Stimulated activated CD8-positive, alpha-beta memory T cell treated with anti-CD3 and anti-CD28 coated beads, Interleukin-7, amount 100 ng/mL, for 4 hours (primary cell): ENCODE data around the gene HDGFL1.

Source experiments
- DNase-seq, 2 donors: peaks; one replicate each; pipeline ENCODE4 v3.0.0-alpha.2; 2020; ENCODE audit warnings: low read depth in 2 of 2

The HDGFL1 gene

GRCh38 chr6:22590423-22590822 is 21.1 kb downstream of the HDGFL1 start:
- DNase-seq, result no peak

- DNase-seq, result no peak
Observed at GRCh38 chr6:22593895-22594294, 24.5 kb downstream of the HDGFL1 start.

GRCh38 chr6:22596011-22596410 is 26.6 kb downstream of the HDGFL1 start:
- DNase-seq, result no peak

- no peak for DNase-seq
Observed at GRCh38 chr6:22598339-22598738, 29.0 kb downstream of the HDGFL1 start.

- no peak for DNase-seq
Observed at GRCh38 chr6:22600059-22600458, 30.7 kb downstream of the HDGFL1 start.

- DNase-seq, result no peak
Observed at GRCh38 chr6:22601984-22602383, 32.6 kb downstream of the HDGFL1 start.

GRCh38 chr6:22605736-22606135 is 36.4 kb downstream of the HDGFL1 start:
- no peak for DNase-seq

- no peak for DNase-seq
Observed at GRCh38 chr6:22610127-22610526, 40.8 kb downstream of the HDGFL1 start.

- DNase-seq, result no peak
Observed at GRCh38 chr6:22612236-22612635, 42.9 kb downstream of the HDGFL1 start.

GRCh38 chr6:22613051-22613450 is 43.7 kb downstream of the HDGFL1 start:
- no peak for DNase-seq

- no peak for DNase-seq
Observed at GRCh38 chr6:22613695-22614094, 44.3 kb downstream of the HDGFL1 start.

- no peak for DNase-seq
Observed at GRCh38 chr6:22614547-22614946, 45.2 kb downstream of the HDGFL1 start.

GRCh38 chr6:22621028-22621427 is 51.7 kb downstream of the HDGFL1 start:
- no peak for DNase-seq
